GM18520 (cell line): Measurements from ENCODE around the gene NTSR1.
"Not testable (repeated sequence)": the region's sequence is repeated elsewhere in the genome, so short reads cannot be mapped to it uniquely, and the experiment has no call there.

ENCODE experiments used
- ATAC-seq: cut with Tn5 transposase; IDR thresholded peaks from one replicate; pipeline ENCODE4 v1.9.1; 2021; ENCODE audit not compliant: unreplicated experiment

Gene NTSR1

DNA sequence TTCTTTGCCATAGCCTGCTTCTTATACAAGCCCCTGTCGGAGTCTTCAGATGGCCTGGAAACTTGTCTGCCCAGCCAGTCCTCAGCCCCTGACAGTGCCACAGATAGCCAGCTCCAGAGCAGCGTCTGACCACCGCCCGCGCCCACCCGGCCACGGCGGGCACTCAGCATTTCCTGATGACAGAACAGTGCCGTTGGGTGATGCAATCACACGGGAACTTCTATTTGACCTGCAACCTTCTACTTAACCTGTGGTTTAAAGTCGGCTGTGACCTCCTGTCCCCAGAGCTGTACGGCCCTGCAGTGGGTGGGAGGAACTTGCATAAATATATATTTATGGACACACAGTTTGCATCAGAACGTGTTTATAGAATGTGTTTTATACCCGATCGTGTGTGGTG is 36.9 kb upstream of the NTSR1 start:
- ATAC-seq = no peak

DNA sequence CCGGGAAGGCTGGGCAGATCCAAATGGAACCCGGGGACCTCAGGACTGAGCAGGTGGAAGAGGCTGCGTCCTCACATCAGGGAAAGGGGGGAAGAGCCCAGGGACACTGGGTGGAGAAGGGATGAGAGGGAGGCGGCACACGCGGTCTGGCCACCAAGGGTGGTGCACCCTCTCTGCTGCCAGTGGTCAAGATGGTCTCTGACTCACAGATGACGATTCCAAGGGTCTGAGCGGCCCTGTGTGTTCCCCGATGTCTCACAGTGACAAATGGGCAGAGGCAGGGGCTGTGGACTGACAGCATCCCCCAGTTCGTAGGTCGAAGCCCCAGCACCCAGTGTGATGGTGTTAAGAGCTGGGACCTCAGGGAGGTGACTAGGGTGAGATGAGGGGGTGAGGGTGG is 34.3 kb upstream of the NTSR1 start:
- ATAC-seq = no peak

DNA sequence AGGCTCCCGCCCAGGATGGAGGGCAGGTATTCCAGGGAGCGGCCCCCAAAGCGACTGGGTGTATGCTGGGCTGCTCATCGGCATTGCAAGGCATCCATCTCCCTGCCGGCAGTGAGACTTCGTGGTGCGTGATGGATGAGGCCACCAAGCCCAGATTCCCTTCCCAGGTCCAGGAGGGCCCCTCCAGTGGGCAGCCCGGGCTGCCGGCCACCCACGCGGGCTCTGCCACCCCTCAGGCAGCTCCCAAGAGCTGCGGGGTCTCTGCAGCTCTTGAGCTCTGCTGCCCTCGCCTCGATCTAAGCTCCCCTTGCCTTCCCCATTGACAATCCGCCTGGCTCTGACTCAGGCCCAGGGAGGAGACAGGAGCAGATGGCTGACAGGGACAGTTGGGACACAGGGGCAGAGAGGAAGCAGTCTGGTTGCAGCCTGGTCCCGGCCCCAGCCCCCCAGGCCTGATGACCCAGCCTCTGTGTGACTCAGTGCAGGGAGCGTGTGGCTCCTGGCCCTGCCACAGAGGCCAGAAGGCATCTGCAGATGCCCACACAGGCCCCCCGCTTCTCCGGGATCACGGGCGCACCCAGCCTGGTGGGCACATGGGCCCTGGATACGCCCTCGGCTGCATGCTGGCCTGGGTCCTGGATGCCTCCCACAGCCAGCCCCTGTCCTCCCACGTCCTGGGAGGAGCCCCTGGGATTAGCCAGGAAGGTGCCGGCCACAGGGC is 33.3 kb upstream of the NTSR1 start:
- ATAC-seq = no peak

DNA sequence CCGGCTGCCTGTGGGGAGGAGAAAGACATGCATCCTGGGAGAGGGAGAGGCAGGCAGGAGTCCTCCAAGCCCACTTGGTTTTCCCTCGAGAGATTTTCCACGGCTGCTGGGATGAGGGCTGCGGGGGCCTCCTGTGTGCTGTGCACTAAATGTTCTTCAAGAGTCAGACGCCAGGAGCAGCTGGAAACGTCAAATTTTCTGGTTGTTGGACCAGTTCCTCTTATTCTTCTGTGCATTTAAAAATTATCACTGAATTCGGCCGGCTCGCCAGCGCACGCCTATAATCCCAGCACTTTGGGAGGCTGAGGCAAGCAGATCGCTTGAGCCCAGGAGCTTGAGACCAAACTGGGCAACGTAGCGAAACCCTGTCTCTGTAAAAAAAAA is 32.8 kb upstream of the NTSR1 start:
- ATAC-seq = no peak

DNA sequence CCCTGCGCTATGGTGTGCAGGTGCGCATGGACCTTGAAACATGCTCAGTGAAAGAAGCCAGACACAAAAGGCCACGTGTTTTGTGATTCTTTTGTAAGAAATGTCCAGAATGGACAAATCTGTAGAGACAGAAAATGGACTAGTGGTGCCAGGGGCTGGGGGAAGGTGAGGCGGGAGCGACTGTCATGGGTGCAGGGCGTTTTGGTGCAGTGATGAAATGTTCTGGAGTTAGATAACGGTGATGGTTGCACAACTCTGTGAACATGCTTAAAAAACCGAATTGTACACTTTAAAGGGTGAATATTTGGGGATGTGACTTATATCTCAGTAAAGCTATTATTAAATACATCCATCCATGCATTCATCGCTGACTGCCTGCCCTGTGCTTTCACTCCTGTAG is 31.7 kb upstream of the NTSR1 start:
- no peak for ATAC-seq

DNA sequence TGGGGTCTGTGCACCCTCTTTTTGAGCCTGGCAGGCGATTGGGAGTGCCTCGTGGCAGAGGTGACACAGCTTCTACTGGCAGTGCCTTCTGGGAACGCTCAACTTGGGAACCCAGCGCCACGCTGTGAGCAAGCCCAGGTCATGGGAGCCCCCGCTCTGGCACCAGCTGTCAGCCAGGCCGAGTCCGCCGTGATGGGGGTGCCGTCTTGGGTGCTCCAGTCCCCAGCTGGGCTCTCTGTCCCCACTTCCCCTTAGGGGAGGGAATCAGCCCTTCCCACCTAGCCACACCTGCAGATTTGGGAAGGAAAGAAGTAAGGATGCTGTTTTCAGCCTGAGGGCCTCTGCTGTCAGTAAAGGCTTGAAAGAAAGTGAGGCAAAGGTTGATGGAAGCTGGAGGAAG is 31.0 kb upstream of the NTSR1 start:
- no peak for ATAC-seq

DNA sequence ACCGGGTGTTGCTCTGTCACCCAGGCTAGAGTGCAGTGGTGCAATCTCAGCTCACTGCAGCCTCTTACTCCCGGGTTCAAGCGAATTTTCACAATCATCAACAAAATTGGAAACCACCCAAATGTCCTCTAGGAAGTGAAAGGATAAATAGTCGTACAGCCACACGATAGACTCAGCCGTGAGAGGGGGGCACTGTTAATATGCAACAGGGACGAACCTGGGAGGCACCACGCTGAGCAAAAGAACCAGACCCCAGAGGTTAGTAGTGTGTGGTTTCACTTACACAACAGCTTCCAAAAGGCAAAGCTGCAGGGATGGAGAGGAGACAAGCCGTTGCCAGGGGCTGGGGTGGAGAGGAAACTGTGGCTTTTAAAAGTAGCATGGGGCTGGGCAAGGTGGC is 30.1 kb upstream of the NTSR1 start:
- ATAC-seq = no peak

DNA sequence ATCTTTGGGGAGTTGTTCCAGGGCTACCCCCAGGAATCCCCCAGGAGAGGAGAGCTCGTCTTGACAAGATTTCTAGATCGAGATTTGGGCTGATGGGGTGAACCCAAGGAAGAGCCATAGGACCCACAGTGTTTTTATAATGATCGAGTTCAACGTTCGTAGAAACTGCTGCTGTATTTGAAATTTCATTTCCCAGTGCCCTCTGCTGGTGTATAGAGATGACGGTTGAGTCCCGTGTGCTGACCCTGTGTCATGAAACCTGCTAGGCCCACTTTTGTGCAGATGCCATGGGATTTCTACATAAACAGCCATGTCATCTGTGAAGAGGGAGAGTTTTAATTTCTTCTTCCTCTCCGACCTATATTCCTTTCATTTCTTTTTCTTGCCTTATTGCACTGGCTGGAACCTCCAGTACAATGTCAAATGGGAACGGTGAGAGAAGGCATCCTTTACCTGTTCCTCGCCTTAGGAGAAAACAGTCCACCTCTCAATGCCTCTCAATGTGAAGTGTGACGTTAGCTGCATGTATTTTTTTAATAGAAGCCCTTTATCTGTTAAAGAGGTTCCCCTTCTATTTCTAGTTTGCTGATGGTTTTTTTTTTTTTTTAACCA is 28.6 kb upstream of the NTSR1 start:
- no peak for ATAC-seq

DNA sequence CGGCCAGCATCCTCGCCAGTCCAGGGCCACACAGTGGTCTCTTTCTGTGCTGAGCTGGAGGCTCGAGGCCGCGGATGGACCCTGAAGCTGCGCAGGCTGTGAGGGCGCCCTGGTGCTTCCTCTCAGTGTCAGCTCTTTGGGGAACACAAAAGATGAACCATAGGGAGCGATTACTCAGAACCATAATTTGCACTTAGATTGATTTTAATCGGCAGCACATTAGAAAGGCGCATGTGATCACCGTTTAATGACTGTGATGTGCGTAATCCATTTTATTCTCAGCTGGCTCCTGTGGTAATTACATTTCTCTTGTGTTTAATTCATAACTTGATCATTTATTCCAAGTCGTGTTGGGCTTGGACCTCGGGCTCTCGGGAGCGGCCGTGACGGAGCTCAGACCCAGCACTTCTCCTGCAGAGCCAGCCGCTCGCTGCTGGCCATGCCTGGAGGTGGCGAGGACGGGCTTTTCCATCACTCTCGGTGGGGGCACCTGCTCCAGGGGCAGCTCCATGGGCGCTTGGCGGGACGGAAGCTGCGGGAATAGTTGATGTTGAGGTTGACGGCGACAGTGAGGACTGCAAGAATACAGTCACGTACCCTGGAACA is 25.6 kb upstream of the NTSR1 start:
- no peak for ATAC-seq

DNA sequence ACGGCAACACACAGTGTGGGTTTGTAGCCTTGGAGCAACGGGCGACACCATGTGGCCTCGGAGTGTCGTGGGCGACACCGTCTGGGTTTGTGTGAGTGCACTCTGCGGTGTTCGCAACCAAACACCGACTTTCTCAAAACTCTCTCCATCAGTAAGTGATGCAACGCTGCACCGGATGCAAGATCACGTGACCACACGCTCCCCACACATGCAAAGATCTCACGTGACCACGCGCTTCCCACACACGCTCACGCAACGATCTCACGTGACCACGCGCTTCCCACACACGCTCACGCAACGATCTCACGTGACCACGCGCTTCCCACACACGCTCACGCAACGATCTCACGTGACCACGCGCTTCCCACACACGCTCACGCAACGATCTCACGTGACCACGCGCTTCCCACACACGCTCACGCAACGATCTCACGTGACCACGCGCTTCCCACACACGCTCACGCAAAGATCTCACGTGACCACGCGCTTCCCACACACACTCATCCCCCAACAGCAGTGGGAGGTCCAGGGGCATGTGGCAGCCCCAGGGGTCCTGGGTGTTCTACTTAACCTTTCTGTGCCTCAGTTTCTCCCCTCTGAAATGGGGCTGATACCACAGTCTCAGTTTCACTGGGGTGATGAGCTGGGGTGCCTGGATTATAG is 24.8 kb upstream of the NTSR1 start:
- ATAC-seq = not testable (repeated sequence)

DNA sequence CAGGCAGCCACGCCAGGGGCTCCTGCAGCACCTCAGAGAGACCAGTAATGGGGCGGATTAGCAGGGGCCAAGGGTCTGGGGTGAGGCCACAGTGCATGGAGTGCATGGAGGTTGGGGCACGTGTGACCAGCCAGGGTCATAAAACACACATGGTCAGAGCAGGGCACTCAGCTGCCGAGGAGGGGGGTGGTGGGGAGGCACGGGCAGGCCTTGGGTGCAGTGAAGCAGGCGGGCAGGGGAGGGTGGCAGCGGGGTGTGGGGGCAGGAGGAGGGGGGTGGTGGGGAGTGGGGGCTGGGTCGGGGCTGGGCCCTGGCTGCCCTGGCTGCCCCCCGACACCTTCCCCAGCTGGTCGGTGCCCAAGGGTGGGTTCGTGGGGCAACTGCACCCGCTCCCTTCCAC is 23.7 kb upstream of the NTSR1 start:
- ATAC-seq = no peak

DNA sequence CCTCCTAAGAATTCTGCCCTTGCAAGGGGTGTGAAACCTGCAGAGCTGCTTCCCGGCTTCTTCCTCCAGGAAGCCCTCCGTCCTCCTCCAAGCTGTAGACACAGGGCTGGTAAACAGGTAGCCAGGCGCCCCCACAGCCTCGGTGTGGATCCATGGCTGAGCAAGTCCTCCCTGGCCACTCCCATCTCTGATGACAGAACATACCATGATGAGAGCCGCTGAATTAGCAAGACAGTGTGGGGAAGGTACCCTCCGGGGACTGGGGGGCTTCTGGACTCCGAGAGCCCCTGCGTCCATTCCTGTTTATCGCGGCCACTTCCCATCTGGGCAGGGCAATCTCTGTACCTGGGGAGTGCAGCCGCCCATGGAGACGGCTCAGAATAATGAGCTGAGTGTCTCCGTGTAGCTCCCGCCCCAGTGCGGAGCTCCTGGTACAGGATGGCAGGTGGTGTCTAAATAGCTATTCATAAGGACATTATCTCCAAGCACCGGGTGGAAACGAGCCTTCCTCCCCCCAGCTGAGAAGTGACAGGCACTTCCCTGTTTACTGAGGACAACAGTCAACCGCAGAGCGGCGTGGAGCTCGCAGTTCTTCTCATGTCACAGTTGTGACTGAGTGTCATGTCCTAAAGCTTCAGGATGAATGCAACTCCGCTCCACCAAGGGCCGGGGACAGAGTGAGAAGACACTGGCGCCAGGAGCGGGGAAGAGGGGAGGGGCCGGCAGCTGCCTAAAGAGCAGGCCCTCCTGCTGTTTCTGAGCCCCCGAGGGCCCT is 22.7 kb upstream of the NTSR1 start:
- ATAC-seq = no peak

DNA sequence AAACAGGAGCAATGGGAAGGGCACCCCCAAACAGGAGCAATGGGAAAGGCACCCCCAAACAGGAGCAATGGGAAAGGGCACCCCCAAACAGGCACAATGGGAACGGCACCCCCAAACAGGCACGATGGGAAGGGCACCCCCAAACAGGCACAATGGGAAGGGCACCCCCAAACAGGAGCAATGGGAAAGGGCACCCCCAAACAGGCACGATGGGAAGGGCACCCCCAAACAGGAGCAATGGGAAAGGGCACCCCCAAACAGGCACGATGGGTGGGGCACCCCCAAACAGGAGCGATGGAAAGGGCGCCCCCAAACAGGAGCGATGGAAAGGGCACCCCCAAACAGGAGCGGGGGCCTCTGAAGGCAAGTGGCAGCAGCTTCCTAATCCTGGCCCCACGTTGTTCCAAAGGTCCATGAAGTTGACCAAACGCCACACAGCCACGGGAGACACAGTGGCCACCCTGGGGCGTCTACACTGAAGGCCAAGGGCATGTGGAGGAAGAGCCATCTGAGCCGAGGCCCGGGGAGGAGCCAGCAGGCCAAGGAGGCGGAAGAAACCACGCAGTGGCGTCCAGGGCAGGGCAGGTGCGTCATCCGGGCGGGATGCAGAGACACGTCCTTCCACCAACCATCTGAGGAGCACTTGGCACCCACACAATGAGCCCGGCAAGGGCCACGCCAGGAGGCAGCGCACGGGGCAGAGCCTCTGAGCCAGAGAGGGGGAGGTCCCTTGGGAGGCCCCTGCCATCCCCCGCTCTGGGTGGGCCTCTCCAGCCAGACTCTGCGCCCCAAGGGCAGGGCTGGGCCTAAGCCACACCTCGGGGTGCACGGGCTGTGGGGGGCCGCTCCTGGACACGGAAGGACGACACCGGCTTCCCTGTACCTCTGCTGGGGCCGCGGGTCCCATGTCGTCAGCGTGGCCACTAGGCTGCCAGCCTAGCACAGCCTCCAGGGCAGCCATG is 21.5 kb upstream of the NTSR1 start:
- no peak for ATAC-seq

DNA sequence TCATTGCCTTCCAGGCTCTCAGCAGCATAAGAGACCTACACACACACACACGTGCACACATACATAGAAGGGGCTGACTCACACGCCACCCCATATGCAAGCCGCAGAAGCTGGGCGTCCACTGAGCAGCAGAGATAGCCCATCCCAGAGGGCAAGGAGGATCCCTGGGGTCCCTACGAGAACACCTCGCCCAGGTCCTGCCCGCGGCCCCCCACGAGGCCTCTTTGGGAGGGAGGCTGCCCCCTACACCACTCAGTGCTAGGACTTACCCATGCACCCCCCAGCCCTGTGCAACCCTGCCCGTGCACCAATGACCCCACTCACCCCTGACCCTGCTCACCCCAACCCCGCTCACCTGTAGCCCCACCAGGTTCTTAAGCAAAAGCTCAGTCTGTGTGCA is 20.6 kb upstream of the NTSR1 start:
- ATAC-seq = no peak

DNA sequence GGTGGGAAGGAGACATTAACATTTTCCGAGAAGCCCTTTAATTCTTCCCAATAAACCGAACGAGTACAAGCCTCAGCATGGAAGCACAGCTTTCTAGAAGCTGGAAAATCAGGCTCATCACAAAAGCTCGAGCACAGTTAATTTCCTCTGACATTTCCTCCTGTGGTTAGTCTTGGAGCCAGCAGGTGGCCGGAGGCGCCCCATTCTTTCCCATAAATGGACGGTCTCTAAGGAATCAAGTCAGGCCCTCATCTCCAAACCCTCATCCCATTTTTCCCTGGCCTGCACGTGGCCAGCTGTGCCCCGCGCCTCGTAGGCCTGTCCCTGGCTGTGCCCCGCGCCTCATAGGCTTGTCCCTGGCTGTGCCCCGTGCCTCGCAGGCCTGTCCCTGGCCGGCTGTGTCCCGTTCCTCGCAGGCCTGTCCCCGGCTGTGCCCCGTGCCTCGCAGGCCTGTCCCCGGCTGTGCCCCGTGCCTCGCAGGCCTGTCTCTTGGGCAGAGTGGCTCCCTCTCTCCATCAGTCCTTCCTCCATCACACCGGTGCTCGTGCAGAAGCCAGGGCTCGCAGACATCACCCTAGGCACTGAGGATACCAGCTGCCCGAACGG is 19.7 kb upstream of the NTSR1 start:
- ATAC-seq = no peak

DNA sequence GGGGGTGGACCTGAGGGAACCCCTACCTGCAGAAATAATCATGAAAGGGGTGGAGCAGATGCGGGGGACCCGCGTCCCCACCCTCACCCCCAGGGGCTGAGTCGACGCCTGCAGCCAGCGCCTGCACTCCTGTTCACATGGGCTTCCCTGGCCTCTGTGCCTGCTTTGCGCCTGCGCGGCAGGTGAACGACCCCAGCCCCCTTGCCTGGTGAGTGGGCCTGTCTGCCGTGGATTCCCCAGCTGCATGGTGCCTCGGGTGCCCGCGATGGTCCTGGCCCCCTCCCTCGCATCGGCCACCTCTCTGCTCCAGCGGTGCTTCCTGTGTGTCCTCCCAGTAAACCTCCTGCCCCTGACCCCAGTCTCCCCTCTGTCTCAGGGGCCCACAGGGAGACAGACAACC is 18.8 kb upstream of the NTSR1 start:
- no peak for ATAC-seq

DNA sequence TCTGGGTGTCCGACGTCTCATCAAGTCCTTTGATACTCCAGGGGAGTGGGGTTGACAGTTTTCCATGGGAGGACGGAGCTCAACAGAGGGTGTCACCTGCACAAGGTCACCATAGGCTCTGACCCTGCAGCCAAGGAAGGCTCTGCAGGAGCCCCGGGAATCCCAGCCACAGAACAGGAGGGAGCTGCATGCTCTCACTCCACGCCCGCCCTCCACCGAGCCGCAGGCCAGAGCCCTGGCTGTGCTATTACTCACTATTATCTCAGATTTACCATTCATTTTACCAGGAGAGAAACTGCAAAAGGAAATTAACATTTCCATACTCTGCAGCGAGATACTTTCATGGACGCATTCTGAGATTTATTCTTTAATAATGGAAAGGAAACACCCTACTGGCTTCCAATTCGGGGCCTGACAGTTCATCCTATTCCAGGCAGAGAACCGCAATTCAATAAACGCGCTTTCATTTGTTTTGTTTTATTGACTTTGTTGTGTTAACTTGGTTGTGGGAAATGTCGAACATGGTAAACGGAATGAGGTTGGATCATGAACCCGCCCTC is 18.3 kb upstream of the NTSR1 start:
- ATAC-seq = no peak

DNA sequence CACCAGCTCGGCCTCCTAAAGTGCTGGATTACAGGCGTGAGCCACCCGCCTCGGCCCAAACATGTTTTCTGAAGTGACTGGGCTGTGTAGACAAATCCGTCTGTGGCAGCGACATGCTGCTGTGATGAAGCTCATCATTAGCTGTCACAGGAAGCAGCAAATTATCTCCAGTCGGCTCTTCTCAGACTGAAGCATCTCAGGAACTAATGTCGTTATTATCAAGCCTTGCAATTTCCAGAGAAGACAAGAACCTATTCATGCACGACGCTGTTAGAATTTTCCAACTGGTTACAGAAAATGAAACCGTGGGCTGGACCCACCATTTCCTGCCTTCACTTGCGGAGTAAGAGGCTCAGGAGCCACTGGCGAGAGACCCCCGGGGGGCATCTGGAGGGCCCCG is 17.1 kb upstream of the NTSR1 start:
- no peak for ATAC-seq

DNA sequence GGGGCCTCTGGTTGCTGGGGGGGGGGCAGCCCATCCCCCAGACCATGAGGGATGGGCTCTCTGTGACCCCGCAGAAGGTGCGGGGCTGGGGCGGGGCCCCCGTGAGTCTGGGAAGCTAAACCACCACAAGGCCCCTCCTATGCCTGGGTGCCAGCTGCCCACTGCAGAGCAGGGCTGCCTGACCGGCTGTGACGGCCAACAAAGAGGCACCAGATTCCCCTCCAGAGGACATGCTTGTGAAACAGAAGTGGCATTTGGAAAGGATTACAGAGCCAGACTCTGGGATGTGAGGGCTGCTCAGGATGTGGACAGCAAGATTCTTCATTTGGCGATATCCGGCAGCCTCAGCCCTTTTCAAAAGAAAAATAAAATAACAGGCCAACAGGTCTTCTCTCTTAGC is 16.5 kb upstream of the NTSR1 start:
- ATAC-seq = no peak
